ENCODE data around the gene CACHD1.

DNA sequence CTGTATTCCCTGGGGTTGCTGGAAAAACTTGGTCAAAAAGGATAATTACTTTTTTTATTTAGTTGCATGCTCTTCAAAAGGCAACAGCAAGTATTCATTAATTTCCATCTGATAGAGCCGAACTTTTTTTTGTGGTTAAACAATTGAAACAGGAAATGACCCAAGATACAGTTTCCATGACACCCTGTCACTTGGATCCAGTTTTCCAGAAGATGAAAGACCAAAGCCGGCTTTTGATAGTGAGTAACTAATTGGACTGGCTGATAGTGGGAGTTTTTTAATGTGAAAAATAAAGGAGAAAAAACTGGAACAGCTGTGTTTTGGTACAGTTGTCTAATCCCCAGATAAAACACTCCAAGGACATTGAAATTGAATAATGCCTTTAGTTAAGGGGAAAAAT lies 33.0 kb downstream of the CACHD1 start:
- TF ChIP-seq, protein P1, sequence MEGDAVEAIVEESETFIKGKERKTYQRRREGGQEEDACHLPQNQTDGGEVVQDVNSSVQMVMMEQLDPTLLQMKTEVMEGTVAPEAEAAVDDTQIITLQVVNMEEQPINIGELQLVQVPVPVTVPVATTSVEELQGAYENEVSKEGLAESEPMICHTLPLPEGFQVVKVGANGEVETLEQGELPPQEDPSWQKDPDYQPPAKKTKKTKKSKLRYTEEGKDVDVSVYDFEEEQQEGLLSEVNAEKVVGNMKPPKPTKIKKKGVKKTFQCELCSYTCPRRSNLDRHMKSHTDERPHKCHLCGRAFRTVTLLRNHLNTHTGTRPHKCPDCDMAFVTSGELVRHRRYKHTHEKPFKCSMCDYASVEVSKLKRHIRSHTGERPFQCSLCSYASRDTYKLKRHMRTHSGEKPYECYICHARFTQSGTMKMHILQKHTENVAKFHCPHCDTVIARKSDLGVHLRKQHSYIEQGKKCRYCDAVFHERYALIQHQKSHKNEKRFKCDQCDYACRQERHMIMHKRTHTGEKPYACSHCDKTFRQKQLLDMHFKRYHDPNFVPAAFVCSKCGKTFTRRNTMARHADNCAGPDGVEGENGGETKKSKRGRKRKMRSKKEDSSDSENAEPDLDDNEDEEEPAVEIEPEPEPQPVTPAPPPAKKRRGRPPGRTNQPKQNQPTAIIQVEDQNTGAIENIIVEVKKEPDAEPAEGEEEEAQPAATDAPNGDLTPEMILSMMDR (IDR thresholded peaks at IDR 0.05 in 2 of 3, conservative IDR thresholded peaks at IDR 0.05 in 1 of 3; ENCODE audit: borderline replicate concordance in 1 of 3, insufficient read depth in 1 of 3, low read depth in 2 of 3, low read length in 2 of 3), result no peak
- TF ChIP-seq ZNF274 (IDR thresholded peaks at IDR 0.05; ENCODE audit: low read depth, low read length), result no peak
- TF ChIP-seq SIN3A (IDR thresholded peaks at IDR 0.05; ENCODE audit: low read depth), result no peak
- TF ChIP-seq, protein P2, sequence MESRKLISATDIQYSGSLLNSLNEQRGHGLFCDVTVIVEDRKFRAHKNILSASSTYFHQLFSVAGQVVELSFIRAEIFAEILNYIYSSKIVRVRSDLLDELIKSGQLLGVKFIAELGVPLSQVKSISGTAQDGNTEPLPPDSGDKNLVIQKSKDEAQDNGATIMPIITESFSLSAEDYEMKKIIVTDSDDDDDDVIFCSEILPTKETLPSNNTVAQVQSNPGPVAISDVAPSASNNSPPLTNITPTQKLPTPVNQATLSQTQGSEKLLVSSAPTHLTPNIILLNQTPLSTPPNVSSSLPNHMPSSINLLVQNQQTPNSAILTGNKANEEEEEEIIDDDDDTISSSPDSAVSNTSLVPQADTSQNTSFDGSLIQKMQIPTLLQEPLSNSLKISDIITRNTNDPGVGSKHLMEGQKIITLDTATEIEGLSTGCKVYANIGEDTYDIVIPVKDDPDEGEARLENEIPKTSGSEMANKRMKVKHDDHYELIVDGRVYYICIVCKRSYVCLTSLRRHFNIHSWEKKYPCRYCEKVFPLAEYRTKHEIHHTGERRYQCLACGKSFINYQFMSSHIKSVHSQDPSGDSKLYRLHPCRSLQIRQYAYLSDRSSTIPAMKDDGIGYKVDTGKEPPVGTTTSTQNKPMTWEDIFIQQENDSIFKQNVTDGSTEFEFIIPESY (IDR thresholded peaks at IDR 0.05; ENCODE audit: extremely low read depth, insufficient replicate concordance, low read length), result no peak
- no peak for TF ChIP-seq EZH2 (IDR thresholded peaks at IDR 0.05)
- TF ChIP-seq JUND (IDR thresholded peaks at IDR 0.05), result no peak
- no peak for TF ChIP-seq POLR2A (IDR thresholded peaks at IDR 0.05; ENCODE audit: borderline replicate concordance, extremely low read depth, insufficient read depth, insufficient read length)

Data from HCT116 (cell line).